ENCODE data around the gene MC3R.

MC3R gene

DNA sequence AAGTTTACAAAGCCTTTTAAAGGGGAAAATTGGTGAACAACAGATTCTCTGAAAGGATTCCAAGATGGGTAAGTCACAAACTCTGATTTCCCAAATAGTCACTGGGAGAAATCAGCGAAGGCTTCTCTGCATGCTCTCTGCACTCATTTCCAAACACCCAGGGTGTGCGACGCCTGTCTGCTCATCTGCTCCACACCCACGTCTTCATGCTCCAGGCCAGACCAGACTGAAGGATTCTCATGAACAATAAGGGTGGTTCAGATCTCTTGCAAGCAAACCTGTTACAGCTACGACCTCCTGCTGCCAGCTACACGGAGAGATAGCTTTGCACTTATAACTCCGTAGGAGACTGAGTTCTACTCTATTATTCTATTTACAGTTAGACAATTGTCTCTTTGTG, 1.4 kb downstream of the MC3R start:
- no peak for DNase-seq

DNA sequence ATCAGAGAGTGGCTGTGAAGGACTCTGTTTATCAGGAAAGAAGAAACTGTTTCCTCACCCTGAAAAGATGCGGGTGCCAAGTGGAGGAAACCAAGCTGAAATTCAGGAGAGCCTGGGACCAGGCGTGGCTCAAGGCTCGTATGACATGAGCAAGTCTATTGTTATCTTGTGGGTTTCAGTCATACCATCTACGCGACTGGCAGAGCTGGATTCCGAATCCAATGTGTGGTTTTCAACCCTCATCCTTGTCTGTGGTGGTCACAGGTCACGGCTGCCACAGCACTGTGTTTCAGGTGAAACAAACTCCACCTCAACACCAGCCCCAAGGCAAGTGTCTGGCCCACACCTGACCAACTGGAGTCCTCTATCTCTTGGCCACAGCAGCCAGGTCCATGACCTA, 9.1 kb downstream of the MC3R start:
- DNase-seq, result no peak

DNA sequence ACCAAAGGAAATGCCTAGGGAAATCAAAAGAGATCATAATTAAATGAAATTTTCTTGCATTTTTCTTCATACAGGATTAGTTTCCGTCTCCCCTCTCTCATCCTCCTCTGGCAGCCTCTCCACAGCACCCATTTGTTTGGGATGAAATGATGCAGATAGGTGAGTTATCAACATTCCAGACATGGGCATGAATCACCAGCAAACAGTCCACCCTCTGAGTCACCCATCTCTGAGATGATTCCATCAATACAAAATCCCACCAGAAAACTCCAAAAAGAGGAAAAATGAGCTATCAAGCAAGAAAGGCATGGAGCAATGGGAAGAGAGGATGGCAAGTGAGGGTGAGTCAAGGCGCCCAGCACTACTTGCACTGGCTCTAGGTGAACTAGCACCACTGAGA, 11.4 kb downstream of the MC3R start:
- DNase-seq, result no peak

DNA sequence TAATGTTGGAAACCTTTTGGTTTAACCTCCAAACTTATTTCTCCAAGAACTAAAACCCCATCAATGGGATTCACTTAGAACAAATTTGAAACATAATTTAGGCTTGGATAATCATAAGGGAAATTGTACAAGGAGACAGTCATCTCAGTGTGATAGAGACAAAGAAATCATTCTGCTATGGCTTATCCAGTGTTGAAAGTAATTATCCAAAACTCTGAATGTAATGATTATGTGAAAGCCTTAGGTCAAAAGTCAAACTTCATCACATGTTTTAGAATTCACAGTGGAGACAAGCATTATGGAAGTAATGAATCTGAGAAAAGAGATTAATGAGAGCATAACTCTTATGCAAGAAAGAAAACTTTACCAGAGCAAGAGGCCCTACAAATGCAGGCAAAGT, 20.0 kb downstream of the MC3R start:
- no peak for DNase-seq

DNA sequence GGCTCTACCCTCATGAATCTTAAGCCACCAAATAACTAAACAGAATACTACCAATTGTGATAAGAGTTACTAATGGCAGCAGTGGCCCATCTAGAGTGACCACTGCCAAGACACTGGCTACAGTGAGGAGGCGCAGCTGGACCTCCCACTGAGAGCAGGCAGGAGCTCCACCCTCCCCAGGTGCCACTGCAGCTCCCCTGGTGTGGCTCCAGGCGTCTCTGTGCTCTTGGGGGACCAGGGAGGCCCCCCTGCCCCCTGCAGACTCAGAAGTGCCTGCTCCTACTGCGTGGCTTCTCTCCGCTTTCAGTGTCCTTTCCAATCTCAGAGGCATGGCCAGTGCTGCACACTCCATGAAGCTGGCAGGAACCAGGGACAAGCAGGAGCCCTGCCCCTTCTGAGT, 23.4 kb downstream of the MC3R start:
- DNase-seq, result no peak

DNA sequence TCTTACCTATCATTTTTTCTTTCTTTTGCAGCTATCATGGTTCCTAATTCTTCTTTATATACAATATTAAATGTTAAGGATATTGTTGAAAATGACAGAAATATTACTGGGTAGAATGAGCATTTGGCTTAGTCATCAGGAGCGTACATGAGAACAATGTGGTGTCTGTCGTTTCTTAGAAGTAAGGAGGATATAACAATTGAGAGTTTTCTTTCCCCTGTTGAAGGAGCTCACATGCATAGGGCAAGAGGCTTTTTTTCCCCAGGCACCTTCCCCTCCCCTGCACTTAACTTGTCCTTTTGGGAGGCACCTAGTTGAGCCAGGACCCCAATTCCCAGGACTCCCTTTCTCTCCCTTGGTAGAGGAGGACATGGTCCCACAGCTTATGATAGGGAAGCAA, 25.0 kb downstream of the MC3R start:
- DNase-seq, result no peak

DNA sequence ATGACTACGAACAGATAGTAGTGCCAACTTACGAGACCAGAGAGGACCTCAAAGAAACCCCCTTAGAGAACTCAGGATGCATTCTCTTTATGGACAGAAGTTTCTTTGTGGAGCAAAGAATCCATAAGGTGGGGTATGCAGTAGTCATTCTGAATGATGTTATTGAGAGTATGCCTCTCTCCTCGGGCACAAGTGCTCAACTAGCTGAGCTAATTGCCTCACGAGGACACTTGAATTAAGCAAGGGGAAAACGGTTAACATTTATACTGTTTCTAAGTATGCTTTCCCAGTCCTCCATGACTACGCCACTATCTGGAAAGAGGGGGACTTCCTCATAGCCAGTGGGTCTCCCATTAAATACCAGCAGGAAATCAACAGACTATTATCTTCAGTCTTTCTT, 25.6 kb downstream of the MC3R start:
- no peak for DNase-seq

DNA sequence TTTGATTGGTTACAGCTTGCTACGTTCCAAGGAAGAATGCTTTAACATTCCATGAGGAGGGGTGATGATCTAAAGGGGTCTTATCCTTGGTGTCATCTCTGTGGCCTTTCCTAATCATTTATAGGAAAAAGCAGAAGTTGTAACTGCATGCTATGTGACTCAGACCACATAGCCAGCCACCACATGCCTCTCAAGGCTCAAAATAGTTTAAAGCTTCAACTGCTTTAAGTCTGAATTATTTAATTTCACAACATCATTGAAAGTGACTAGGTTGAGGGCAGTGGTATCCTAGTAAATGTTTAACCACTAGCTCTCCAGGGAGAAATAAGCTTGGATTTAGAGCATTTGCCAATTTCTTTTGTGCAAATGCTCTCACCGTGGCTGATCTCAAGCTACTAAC, 29.7 kb downstream of the MC3R start:
- no peak for DNase-seq

DNA sequence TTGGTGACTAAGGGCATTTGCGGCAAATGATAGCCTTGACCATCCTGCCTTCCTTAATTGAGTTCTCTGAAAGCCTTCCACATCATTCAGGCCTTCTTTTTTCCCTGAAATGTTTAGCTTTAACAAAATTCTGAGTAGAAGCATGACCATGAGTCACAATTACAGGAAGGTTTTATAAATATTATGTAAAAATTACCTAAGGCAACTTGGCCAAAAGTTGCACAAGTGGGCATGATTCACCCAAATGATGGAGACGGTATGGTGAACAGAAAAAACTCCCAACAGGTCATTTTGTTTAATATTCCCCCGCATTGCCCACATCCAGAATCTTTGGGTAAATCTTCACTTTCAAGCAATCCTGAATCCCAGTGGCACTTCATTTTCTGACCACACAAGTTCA, 37.0 kb downstream of the MC3R start:
- no peak for DNase-seq

DNA sequence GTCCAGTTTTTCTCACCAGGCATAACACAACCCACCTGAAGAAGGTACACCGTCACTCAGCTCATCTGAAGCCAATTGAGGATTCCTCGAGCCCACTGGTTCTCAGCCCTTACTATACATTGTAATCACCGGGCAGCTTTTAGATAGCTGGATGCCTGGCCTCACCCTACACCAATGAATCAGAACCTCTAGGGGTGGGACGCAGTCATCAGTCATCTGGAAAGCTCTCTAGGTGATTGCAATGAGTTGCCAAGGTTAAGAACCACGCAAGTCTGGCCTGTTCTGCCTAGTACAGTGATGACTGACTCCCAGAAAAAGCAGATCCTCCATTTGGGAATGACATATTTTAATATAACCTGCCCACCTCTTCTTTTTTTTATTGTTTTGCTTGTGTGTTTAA, 41.1 kb downstream of the MC3R start:
- DNase-seq, result no peak

DNA sequence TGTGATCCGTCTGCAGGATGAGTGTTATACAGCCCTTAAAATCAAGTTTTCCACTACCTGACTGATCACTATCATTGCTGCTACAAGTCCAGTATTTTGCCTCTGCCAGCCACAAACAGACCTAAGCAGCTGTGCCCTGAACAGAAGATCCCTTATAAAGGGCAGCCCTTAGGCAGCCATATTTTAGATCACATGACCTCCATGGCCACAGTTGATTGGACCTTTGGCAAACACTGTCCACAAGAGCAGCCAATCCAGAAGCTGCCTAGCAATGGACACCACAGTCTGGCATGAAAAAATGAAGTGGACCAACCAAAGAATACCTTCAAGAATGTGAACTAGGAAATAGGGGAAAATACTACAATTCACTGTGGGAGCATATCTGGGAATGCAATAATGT, 50.8 kb downstream of the MC3R start:
- no peak for DNase-seq

Measured in nucleus accumbens (tissue), 56 donors.